H1 (cell line): Measurements from ENCODE around the gene PCDHAC2. TPM values are rescaled to one million over a fixed set of nuclear protein-coding genes. Genes with fewer than 3 reads are reported as not detected.
A peak's percentile ranks its signal among the peaks of the same experiment; 100 is the strongest.

ENCODE experiments used
- BACH1 ChIP-seq: IDR thresholded peaks from 2 replicates; pipeline ENCODE4 v1.6.1; 2012; ENCODE audit warnings: low read length, improper control_type of control experiment
- JUND ChIP-seq: IDR thresholded peaks from 2 replicates; pipeline ENCODE4 v1.6.1; 2011; ENCODE audit warnings: mild to moderate bottlenecking, improper control_type of control experiment, low read length
- POLR2A ChIP-seq, 2 experiments: IDR thresholded peaks; 1 replicate in 1 of 2; 2 replicates in 1 of 2; pipeline ENCODE4 v1.6.1; 2011; ENCODE audit warnings: low read depth in 2 of 2, low read length in 2 of 2, mild to moderate bottlenecking in 2 of 2; ENCODE audit errors: control extremely low read depth in 1 of 2
- POLR2AphosphoS5 ChIP-seq: IDR thresholded peaks from 2 replicates; pipeline ENCODE4 v1.6.1; 2011; ENCODE audit warnings: low read depth, low read length
- RNF2 ChIP-seq: fragments of 200-900, 300-1000 bp; sonication (generic); IDR thresholded peaks from 2 replicates; pipeline ENCODE4 v1.7.1; 2016; ENCODE audit warnings: borderline replicate concordance, low read depth, mild to moderate bottlenecking, antibody characterized with exemption, low read length; ENCODE audit not compliant: poor library complexity, severe bottlenecking; ENCODE audit errors: missing control alignments
- SAP30 ChIP-seq: fragments of 300-600 bp; sonication (generic); IDR thresholded peaks from 2 replicates; pipeline ENCODE4 v1.7.1; 2012; ENCODE audit warnings: low read length, moderate library complexity, mild to moderate bottlenecking, inconsistent platforms; ENCODE audit not compliant: insufficient read depth, insufficient replicate concordance
- TBP ChIP-seq: IDR thresholded peaks from 2 replicates; pipeline ENCODE4 v1.6.1; 2011; ENCODE audit warnings: low read depth, low read length, improper control_type of control experiment
- polyA plus RNA-seq, 7 experiments: library from polyadenylated mRNA; depleted of rRNA in 3 of 7; stranded (reverse) in 5 of 7; unstranded in 2 of 7; fragments of >200 nt in 5 of 7; fragments of 200-250 nt in 2 of 7; gene quantifications; 1 replicate in 5 of 7; 2 replicates in 1 of 7; 4 replicates in 1 of 7; pipeline versions ENCODE4 v1.2.1 to v1.2.3, GENCODE V29; 2011 to 2013; ENCODE audit warnings: missing spikeins in 2 of 7, mixed read lengths in 2 of 7
- total RNA-seq: library from RNA; stranded (reverse); fragmentation: NEBNext Ultra II Directional; extraction: Animal tissue kit (Norgen Biotek cat#: 25700); gene quantifications from 2 replicates; pipeline ENCODE4 v1.2.1, GENCODE V29; 2021
- TF ChIP-seq, protein P1 (sequence below): IDR thresholded peaks from 2 replicates; pipeline ENCODE4 v1.6.1; 2012; ENCODE audit warnings: inconsistent platforms

The PCDHAC2 gene
- total and polyA plus RNA-seq, 2 of the 8 experiments (the other 6 are each of a cell fraction or from before 2014, with no cell fraction given): 3.7 to 5.0 TPM

- TF ChIP-seq RNF2 (no peak), TBP (peak; percentile 32), SAP30 (no peak), BACH1 (peak; percentile 47; the same call in 1 of the 2 replicates), POLR2AphosphoS5 (peak; percentile 57; the same call in 1 of the 2 replicates), POLR2A (IDR thresholded peaks at IDR 0.05; ENCODE audit: control extremely low read depth in 1 of 2, low read depth in 2 of 2, low read length in 2 of 2) (peak in 1 of 2 experiments; percentile 70; a peak in 2 of 3 replicates), JUND (peak; percentile 83)
- TF ChIP-seq, protein P1, sequence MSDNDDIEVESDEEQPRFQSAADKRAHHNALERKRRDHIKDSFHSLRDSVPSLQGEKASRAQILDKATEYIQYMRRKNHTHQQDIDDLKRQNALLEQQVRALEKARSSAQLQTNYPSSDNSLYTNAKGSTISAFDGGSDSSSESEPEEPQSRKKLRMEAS: peak; percentile 47; the same call in 1 of the 2 replicates
Observed at GRCh38 chr5:141003791-141004611, 37.7 kb downstream of the PCDHAC2 start (continued).
